ENCODE results near the gene LSM7.

LSM7 gene

GRCh38 chr19:2331601-2332246 is 3.3 kb upstream of the LSM7 start:
- no peak for DNase-seq (ENCODE audit: low read depth)
- TF ChIP-seq CTCF (conservative IDR thresholded peaks at IDR 0.05; ENCODE audit: low read depth, low read length): no peak
- no peak overlapping the region for H3K4me3 ChIP-seq (ENCODE audit: low read length)

GRCh38 chr19:2330632-2331284 is 2.4 kb upstream of the LSM7 start:
- H3K4me3 ChIP-seq (ENCODE audit: low read length): no peak overlapping the region
- no peak for TF ChIP-seq CTCF (conservative IDR thresholded peaks at IDR 0.05; ENCODE audit: low read depth, low read length)
- DNase-seq (ENCODE audit: low read depth): no peak

- no peak overlapping the region for H3K4me3 ChIP-seq (ENCODE audit: low read length)
- DNase-seq (ENCODE audit: low read depth): no peak
These were observed 1.9 kb upstream of the LSM7 start for GRCh38 chr19:2330255-2330631.

GRCh38 chr19:2329501-2329916 is 1.1 kb upstream of the LSM7 start:
- no peak for TF ChIP-seq CTCF (conservative IDR thresholded peaks at IDR 0.05; ENCODE audit: low read depth, low read length)
- peak overlapping the region; percentile 97 for H3K4me3 ChIP-seq (ENCODE audit: low read length)
- DNase-seq (ENCODE audit: low read depth): no peak

More at GRCh38 chr19:2330255-2330631, 1.9 kb upstream of the LSM7 start:
- no peak for TF ChIP-seq CTCF (conservative IDR thresholded peaks at IDR 0.05; ENCODE audit: low read depth, low read length)

- H3K4me3 ChIP-seq (ENCODE audit: low read length): peak overlapping the region; percentile 97
- no peak for DNase-seq (ENCODE audit: low read depth)
- no peak for TF ChIP-seq CTCF (conservative IDR thresholded peaks at IDR 0.05; ENCODE audit: low read depth, low read length)
These were observed 728 bp upstream of the LSM7 start for GRCh38 chr19:2329149-2329478.

GRCh38 chr19:2327773-2328400 is 499 bp downstream of the LSM7 start:
- no peak for TF ChIP-seq CTCF (conservative IDR thresholded peaks at IDR 0.05; ENCODE audit: low read depth, low read length)

More at GRCh38 chr19:2327773-2328400, 499 bp downstream of the LSM7 start:
- peak; percentile 39 for DNase-seq (ENCODE audit: low read depth)
- H3K4me3 ChIP-seq (ENCODE audit: low read length): peak overlapping the region; percentile 97
